Loucy (cell line): ENCODE results near the gene SLC16A13.

Experiments used
- EZH2phosphoT487 ChIP-seq: fragments of 200-600 bp; IDR thresholded peaks from 2 replicates; pipeline ENCODE4 v1.6.1; 2018; ENCODE audit warnings: antibody characterized with exemption, mild to moderate bottlenecking, moderate library complexity, borderline replicate concordance
- TF ChIP-seq, protein P1 (sequence below): fragments of 200-600 bp; sonication (generic); conservative IDR thresholded peaks from 2 replicates; pipeline ENCODE4 v1.5.1; 2014; ENCODE audit warnings: mild to moderate bottlenecking, antibody characterized with exemption, low read length

DNA sequence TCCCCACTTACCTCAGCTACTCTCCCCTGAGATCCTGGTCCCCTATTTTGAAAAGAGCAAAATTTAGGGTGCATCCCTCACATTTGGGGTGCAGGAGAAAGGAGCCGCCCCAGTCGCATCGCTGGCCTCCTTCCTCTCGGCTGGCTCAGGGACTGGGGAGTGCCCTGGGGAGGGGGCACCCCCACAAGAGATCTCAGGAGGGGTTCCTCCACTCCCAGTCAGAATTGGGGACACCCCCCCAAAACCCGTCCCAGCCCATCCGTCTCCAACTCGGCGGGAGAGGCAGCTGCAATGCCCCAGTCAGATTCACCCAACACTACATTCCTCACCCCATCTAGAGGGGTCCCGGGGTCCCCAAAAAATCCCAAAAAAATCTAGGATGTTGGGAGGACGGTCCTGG is 16.4 kb upstream of the SLC16A13 start:
- TF ChIP-seq, protein P1, sequence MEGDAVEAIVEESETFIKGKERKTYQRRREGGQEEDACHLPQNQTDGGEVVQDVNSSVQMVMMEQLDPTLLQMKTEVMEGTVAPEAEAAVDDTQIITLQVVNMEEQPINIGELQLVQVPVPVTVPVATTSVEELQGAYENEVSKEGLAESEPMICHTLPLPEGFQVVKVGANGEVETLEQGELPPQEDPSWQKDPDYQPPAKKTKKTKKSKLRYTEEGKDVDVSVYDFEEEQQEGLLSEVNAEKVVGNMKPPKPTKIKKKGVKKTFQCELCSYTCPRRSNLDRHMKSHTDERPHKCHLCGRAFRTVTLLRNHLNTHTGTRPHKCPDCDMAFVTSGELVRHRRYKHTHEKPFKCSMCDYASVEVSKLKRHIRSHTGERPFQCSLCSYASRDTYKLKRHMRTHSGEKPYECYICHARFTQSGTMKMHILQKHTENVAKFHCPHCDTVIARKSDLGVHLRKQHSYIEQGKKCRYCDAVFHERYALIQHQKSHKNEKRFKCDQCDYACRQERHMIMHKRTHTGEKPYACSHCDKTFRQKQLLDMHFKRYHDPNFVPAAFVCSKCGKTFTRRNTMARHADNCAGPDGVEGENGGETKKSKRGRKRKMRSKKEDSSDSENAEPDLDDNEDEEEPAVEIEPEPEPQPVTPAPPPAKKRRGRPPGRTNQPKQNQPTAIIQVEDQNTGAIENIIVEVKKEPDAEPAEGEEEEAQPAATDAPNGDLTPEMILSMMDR: no peak
- TF ChIP-seq EZH2phosphoT487: no peak
